Bone marrow (tissue), 2 donors: Measurements from ENCODE around the gene MAP7D1.
"Not testable (repeated sequence)": the region's sequence is repeated elsewhere in the genome, so short reads cannot be mapped to it uniquely, and the experiment has no call there.

ENCODE experiments used
- DNase-seq, 2 donors: peaks; one replicate each; lab custom pipeline; 2025; lab: John Stamatoyannopoulos, UW

Gene MAP7D1

DNA sequence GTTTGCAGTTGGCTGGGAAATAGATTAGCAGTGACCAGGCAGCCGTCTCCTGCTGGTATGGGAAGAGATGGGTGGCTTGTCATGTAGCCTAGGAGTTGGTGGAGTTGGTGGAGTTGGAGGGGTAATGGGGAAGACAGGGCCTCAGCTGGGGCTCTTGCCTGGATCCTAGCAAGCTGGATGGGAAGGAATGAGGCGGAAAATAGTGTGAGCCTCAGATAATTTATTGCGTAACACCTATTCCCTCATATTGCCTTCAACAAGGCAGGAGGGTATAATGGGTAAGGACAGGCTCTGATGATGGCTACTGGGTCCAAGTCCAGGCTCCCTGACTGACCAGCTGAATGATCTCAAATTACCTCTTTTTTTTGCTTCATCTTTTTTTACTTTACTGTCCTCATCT lies 12.6 kb downstream of the MAP7D1 start:
- no peak for DNase-seq

DNA sequence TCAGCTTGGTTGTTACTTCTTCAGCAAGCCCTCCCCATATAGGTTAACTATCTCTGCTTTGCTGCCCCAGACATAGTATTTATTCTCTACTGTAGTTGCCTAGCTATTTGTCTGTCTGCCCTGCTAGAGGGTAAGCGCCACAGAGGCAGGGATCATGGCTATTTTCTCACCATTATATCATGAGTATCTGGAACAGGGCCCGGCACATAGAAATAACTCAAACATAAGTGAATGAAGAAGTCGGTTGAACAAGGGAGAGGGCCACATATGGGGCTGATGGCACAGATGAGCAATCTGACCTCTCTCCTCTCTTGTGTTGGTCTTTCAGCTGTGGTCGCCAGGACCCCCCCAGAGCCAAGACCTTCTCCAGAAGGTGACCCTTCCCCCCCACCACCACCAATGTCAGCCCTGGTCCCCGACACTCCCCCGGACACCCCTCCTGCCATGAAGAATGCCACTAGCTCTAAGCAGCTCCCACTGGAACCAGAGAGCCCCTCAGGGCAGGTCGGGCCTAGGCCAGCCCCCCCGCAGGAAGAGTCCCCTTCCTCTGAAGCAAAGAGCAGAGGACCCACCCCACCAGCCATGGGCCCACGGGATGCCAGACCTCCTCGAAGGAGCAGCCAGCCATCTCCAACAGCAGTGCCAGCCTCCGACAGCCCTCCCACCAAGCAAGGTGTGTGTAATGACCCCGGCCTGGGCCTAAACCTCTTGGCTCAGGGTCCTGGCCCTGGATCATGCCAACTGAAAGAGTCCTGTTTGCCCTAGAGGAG lies 14.9 kb downstream of the MAP7D1 start:
- DNase-seq: no peak

DNA sequence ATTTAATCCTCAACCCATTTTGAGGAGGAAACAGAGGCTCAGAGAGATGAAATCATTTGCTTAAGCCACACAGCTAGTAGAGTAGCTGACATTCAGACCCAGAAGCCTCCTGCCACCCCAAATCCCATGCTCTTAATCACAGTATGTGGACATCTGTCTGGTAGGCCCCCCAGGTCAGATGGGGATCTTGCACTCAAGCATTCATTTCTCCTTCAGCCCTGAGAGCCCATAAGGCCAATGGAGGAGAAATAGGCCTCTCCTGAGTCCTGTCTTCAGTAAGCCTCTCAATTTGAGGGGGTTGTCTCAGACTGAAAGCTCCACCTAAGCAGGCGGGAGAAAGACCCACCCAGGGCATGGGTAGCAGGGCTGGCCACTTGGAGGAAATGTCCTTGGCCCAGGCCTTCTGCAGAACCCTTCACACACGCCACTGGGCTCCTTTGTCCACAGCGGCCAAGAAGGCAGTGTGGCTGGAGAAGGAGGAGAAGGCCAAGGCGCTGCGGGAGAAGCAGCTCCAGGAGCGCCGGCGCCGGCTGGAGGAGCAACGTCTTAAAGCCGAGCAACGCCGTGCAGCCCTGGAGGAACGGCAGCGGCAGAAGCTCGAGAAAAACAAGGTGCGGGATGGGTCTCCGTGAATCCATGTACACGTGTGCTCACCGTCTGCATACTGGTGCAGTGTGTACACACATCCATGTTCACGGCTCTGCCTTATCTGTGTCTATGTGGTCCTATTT lies 16.2 kb downstream of the MAP7D1 start:
- no peak for DNase-seq

DNA sequence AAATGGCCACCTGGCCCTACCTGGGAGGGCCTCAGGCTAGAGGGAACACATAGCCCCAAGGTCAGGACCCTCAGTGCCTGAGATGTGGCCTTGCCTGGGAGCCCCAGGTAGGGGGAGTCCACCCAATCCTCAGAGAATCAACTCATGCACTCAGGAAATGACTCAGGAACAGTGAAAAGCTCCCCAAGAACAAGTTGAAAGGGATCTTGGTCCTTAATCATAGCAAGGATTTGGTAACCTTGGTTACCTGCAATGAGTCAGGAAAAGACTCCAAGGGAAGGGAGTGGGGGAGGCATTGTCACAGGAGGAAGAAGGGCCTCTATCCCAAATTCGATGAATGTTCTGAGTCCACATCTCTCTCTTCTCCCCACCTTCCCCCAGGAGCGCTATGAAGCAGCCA lies 17.0 kb downstream of the MAP7D1 start:
- DNase-seq: no peak

DNA sequence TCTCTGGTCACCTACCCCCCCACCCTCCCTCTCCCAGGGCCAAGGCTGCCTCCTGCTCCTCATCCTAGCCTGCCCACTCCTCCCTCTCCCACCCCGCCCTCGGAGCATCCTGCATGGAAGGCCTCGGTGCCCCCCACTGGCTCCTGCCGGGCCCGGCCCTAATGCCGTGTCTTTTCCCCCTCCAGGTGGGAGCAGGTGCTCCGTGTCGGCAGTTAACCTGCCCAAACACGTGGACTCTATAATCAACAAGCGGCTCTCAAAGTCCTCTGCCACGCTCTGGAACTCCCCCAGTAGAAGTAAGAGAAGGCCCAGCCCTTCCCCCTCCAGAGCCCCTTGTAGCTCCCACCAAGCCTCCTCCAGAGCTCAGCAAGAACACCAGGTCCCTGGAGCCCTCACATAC lies 18.8 kb downstream of the MAP7D1 start:
- DNase-seq: no peak

DNA sequence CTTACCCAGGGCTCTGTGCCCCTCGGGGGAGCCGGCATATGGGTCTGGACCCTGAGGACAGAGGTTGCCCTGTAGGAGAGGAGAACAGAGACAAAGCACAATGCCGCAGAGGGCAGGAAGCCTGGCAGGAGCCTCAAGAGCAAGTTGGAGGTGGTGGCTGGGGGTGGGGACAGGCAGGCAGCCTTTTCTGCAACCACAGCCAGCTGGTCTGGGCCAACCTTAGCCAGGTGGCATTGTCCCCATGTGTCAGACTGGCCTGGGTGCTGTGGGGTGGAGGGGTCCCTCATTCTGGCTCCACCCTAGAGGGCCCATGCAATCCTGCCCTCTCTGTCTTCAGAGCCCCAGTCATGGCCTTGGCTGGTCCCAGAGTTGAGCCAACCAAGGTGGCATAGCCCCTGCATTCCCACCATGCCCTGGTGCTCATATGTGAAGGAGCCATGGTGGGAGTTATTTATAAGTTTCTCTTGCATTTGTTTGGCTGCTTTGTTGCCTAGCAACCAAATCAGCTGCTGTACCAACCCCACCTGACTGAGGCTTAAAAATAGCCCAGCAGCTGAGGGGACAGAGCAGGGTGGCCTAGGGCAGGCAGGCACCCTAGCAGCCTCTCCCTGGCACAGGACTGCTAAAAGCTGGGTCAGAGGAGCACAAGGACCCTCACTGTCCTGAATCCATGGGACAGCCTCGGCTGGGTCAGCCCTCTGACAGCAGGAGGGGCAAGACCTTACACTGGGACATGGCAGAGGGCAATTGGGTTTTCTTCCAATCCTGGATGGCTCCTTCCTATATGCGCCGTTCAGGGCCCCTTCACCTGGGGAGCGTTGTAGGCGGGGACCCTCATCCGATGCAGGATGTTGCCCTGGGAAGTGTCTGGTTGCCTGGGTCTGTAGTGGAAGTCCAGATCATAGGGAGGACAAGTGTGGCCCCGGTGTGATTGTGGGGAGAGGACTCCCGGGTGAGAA lies 19.5 kb downstream of the MAP7D1 start:
- DNase-seq: no peak

DNA sequence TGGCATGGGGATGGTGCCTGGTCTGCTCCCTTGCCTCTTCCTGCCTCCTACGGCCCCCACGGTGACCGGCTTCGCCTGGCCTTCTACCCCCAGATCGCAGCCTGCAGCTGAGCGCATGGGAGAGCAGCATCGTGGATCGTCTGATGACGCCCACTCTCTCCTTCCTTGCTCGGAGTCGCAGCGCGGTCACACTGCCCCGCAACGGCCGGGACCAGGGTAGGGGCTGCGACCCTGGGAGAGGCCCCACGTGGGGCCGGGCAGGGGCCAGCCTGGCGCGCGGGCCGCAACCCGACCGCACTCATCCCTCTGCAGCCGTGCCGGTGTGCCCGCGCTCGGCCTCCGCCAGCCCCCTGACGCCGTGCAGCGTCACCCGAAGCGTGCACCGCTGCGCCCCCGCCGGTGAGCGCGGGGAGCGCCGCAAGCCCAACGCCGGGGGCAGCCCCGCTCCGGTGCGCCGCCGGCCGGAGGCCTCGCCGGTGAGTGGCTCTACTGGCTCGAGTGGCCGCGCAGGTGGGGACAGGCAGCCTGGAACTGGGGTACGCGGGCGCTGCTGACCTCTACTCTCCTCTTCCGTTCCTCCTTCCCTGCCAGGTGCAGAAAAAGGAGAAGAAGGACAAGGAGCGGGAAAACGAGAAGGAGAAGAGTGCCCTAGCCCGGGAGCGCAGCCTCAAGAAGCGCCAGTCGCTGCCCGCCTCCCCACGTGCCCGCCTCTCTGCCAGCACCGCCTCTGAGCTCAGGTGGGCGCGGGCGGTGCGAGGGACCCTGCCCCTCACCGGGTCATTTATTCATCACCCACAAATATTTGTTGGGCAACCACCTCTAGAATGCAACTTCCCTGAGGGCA lies 20.4 kb downstream of the MAP7D1 start:
- DNase-seq: no peak

DNA sequence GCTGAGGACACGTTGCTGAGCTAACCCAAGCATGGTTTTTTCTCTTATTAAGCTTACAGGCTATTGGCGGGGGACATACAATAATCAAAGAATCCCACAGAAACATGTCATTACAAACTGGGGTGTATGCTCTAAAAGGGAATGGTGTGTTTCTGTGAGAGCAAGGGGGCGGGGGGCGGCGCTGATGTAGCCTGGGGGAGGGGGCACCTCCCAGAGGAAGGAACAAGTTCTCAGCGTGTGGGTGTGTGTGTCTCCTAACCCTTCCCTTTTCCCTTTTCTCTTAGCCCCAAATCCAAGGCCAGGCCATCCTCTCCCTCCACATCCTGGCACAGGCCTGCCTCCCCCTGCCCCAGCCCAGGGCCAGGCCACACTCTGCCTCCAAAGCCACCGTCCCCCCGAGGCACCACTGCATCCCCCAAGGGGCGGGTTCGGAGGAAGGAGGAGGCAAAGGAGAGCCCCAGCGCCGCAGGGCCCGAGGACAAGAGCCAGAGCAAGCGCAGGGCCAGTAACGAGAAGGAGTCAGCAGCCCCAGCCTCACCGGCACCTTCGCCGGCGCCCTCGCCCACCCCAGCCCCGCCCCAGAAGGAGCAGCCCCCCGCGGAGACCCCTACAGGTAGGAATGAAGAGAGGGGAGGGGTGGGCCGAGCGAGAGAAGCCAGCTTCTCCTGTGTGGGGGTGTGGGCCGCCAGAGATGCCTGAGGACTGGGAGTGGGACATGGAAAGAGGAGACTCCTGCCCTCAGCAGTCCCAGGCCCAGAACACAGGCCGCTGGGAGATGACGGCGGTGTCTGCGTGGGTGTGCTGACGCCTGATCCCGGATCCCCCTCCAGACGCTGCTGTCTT lies 21.9 kb downstream of the MAP7D1 start:
- no peak for DNase-seq

DNA sequence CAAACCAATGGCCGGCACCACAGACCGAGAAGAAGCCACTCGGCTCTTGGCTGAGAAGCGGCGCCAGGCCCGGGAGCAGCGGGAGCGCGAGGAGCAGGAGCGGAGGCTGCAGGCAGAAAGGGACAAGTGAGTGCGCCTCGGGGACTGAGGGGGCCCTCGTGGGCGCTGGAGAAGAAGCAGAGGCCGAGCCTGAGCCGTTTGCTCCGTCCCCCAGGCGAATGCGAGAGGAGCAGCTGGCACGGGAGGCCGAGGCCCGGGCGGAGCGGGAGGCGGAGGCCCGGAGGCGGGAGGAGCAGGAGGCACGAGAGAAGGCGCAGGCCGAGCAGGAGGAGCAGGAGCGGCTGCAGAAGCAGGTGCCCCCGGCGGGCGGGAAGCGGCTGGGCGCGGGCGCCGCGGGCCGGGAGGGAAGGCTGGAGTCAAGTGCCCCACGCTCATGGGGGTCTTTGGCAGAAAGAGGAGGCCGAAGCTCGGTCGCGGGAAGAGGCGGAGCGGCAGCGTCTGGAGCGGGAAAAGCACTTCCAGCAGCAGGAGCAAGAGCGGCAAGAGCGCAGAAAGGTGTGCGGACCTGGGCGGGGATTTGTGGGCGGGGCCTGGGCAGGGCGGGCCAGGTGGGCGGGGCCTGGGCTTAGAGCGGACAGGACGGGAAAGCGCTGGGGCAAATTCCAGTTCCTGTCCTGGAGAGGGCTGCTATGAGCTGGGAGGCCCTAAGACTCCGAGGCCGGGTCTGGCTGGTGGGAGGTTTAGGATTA lies 22.7 kb downstream of the MAP7D1 start:
- no peak for DNase-seq

DNA sequence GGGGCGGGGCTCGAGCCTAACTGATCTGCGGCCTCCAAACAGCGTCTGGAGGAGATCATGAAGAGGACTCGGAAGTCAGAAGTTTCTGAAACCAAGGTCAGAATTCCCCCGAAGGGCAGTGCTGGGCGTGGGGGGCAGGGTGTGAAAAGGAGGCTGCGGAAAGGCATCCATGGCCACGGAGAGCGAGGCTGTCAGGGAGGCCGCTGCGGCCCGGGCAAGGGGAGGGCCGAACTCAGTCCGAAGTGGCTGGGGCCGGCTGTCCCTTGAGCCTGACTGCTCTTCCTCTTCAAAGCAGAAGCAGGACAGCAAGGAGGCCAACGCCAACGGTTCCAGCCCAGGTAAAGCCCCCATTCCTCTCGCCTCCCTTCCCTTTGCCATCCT lies 23.2 kb downstream of the MAP7D1 start:
- no peak for DNase-seq

DNA sequence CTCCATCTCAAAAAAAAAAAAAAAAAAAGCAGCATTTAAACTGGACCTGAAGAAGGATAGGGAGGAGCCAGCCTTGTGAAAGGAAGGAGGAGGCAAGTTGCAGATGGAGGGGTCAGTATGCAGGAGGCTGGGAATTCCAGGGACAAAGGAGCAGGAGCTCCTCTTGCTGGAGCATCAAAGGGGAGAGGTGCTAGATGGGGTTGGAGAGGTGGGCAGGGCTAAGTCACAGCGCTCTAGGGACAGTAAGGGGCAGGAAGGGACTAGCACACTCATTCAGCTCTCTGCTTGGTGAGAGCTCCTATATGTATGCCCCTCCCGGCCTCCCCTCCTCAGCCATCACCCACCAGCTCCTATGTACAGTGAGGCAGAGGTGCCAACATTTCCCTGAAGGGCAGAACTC lies 26.8 kb downstream of the MAP7D1 start:
- DNase-seq: no peak

DNA sequence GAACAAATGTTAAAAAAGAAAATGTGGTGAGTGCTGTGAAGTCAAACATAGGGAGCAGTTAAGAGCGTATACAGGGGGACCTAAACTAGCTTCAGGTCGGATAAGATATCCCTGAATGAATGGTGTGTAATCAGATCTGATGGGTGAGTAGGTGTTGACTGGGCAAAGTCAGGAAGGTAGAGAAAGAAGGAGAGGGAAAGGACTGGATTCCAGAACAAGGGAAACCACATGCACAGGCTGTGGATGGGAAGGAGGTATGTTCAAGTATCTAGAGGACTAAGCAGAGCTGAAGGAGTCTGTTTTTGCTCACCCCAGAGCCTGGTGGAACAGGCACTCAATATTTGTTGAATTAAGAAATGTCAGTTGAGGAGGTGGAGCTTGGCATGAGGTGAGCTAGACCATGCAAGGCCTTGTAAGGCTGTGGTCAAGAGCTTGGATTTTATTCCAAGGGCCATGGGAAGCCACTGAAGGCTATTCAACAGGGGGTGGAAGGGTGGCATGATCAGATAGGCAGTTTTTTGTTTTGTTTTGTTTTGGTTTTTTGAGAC lies 27.4 kb downstream of the MAP7D1 start:
- DNase-seq: no peak

DNA sequence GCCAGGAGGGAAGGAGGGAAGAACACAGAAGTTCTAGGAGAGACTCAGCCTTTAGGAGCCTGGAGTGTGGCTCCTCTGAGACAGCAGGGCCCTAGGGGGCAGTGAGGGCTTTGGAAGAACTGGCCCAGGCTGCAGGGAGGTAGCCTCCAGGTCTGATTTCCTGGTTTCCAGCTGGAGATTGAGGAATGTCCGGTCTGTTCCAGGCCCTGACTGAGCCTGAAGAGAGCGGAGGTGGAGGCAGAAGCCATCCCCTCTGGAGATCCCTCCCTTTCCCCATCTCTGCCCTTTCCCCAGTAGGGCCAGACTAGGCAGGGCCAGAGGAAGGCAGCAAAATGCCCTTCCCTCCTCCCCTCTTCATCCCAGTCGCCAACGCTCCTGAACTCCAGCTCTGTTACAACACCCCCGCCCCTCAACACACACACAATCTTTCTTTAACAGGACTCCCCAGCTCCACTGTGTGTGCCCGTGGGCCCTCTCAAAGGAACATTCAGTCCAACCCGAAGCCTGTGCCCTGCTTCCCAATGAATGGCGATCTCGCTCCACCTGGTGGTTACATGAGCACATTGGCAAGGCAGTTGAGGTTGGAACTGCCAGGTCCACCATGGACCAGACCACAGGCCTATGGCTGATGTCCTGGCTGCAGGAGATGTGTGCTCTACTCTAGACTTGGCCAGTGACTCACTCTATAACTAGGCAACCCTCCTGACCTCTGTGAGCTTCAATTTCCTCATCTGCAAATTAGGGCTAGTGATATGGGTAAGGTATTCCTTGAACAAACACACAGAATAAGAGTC lies 32.0 kb downstream of the MAP7D1 start:
- peak; percentile 40 to 76 for DNase-seq

DNA sequence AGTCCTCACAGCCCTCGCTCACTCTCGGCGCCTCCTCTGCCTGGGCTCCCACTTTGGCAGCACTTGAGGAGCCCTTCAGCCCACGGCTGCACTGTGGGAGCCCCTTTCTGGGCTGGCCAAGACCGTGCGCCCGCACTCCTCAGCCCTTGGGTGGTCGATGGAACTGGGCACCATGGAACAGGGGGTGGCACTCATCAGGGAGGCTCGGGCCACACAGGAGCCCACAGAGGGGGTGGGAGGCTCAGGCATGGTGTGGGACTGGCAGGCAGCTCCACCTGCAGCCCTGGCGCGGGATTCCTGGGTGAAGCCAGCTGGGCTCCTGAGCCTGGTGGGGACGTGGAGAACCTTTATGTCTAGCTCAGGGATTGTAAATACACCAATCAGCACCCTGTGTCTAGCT lies 40.8 kb downstream of the MAP7D1 start:
- DNase-seq: not testable (repeated sequence)

DNA sequence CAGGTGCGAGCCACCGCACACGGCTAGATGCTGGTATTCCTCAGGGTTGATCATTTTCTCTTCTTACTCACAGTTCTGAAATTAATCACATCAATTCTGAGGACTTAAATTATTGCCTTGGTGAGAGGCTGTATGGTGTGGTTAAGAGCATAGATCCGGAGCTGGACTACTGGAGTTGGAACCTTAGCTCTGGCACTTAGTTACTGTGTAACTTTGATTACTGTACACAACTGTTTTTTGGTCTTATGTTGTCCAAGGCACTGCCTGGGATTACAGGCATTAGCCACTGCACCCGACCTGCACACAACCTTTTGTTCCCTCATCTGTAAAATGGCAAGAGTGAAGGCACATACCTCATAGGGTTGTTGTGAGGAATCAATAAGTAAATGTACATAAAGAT lies 42.7 kb downstream of the MAP7D1 start:
- no peak for DNase-seq

DNA sequence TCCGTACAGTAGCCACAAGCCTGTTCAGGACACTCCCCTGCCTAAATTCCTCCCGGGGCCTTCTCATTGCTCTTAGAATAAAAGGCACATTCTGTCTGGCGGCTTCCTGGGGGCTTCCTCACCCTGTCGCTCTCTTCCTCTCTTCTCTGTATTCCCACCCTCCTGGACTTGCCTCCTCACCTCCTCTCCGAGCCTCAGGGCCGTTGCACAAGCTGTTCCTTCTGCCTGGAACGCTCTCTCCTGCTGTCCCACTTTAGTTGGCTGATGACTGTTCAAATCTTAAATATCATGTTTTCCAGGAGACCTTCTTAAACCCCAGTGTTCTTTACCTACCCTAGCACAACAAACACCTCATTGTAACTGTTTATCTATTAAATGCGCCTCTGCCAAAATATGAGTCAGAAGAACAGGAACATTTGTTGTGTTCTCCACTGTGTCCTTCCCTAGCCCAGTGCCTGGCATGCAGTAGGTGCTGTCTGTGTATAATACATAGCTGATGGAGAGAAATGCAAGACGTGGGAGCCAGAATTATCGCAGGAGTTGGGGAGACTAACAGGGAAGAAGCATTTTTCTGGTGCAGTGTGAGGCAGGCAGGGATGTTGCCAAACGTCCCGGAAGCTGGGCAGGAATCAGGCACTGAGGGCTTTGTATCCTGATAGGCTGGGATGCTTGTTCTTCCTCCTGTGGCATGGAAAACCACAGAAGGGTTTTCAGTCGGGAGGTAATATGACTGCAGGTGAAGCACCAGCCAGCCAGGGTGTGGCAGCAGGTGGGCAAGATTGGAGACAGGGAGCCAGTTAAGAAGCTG lies 44.2 kb downstream of the MAP7D1 start:
- no peak for DNase-seq

DNA sequence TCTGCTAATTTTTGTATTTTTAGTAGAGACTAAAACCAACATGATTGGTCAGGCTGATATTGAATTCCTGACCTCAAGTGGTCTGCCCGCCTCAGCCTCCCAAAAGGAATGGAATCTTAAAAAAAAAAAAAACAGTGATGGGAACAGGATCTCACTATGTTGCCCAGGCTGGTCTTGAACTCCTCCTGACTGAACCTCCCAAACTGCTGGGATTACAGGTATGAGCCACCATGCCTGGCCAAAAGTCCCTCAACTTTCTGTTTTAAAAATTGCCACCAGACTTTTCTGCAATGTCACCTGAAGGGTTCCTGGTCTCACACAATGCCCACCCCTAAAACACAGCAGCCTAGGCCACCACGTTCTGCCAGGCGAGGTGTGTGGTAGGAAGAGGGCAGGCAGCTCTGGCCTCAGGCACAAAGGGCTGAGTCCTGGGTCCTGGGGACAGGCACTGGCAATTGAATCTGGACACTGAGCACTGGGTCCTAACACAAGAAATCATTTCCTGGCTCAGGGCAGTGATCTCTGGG lies 47.1 kb downstream of the MAP7D1 start:
- no peak for DNase-seq
